SK-N-SH treated with all-trans-retinoic acid at 6 μM for 48 hours (cell line): ENCODE data around the gene PPP1R10.

ENCODE experiments used
- ATAC-seq: fragments of 200-7000 bp; cut with Tn5 transposase; 3 replicates; pipeline ENCODE4 v1.9.1; 2020; ENCODE audit warnings: mild to moderate bottlenecking, moderate library complexity
- BACH2 ChIP-seq: fragments of 250-450 bp; sonication (Bioruptor Pico); IDR thresholded peaks from 2 replicates; pipeline ENCODE4 v1.9.0; 2021; ENCODE audit warnings: mild to moderate bottlenecking, borderline replicate concordance
- CREB5 ChIP-seq: fragments of 250-450 bp; sonication (Bioruptor Pico); IDR thresholded peaks from 2 replicates; pipeline ENCODE4 v1.5.1; 2020; ENCODE audit warnings: low read depth, mild to moderate bottlenecking, moderate library complexity
- CSDC2 ChIP-seq: fragments of 250-450 bp; sonication (Bioruptor Pico); IDR thresholded peaks from 2 replicates; pipeline ENCODE4 v1.5.0; 2020; ENCODE audit warnings: mild to moderate bottlenecking, moderate library complexity
- CSRNP3 ChIP-seq: fragments of 250-450 bp; sonication (Bioruptor Pico); IDR thresholded peaks from 2 replicates; pipeline ENCODE4 v1.5.1; 2021; ENCODE audit warnings: mild to moderate bottlenecking, moderate library complexity
- ESRRG ChIP-seq: fragments of 250-450 bp; sonication (Bioruptor Pico); IDR thresholded peaks from 2 replicates; pipeline ENCODE4 v1.6.1; 2021; ENCODE audit warnings: mild to moderate bottlenecking
- GLIS3 ChIP-seq: fragments of 250-450 bp; sonication (Bioruptor Pico); IDR thresholded peaks from 2 replicates; pipeline ENCODE4 v1.5.0; 2020; ENCODE audit warnings: mild to moderate bottlenecking, moderate library complexity
- ISL1 ChIP-seq: fragments of 250-450 bp; sonication (Bioruptor Pico); IDR thresholded peaks from 2 replicates; pipeline ENCODE4 v2.1.2; 2022; ENCODE audit warnings: mild to moderate bottlenecking, moderate library complexity
- OSR1 ChIP-seq: fragments of 250-450 bp; sonication (Bioruptor Pico); IDR thresholded peaks from 2 replicates; pipeline ENCODE4 v1.8.0; 2022; ENCODE audit warnings: moderate library complexity, mild to moderate bottlenecking, inconsistent platforms
- PATZ1 ChIP-seq: fragments of 250-450 bp; sonication (Bioruptor Pico); IDR thresholded peaks from 2 replicates; pipeline ENCODE4 v1.8.0; 2020; ENCODE audit warnings: mild to moderate bottlenecking, moderate library complexity, borderline replicate concordance
- POU6F1 ChIP-seq: fragments of 250-450 bp; sonication (Bioruptor Pico); IDR thresholded peaks from 2 replicates; pipeline ENCODE4 v1.8.0; 2021; ENCODE audit warnings: low read depth, mild to moderate bottlenecking, moderate library complexity, borderline replicate concordance
- PPARA ChIP-seq: fragments of 250-450 bp; sonication (Bioruptor Pico); IDR thresholded peaks from 2 replicates; pipeline ENCODE4 v1.5.0; 2020; ENCODE audit warnings: mild to moderate bottlenecking, borderline replicate concordance
- SNAI2 ChIP-seq: fragments of 250-450 bp; sonication (Bioruptor Pico); IDR thresholded peaks from 2 replicates; pipeline ENCODE4 v1.5.0; 2020; ENCODE audit warnings: mild to moderate bottlenecking, moderate library complexity
- TCF4 ChIP-seq: fragments of 250-450 bp; sonication (Bioruptor Pico); IDR thresholded peaks from 2 replicates; pipeline ENCODE4 v1.8.0; 2021; ENCODE audit warnings: mild to moderate bottlenecking, moderate library complexity, borderline replicate concordance
- TOX ChIP-seq: fragments of 250-450 bp; sonication (Bioruptor Pico); IDR thresholded peaks from 2 replicates; pipeline ENCODE4 v1.8.0; 2021; ENCODE audit warnings: mild to moderate bottlenecking, moderate library complexity, borderline replicate concordance
- TSHZ2 ChIP-seq: fragments of 250-450 bp; sonication (Bioruptor Pico); IDR thresholded peaks from 2 replicates; pipeline ENCODE4 v1.5.0; 2020; ENCODE audit warnings: mild to moderate bottlenecking, moderate library complexity
- ZC3H10 ChIP-seq: fragments of 250-450 bp; sonication (Bioruptor Pico); IDR thresholded peaks from 2 replicates; pipeline ENCODE4 v1.5.1; 2021; ENCODE audit warnings: mild to moderate bottlenecking, moderate library complexity
- ZFP3 ChIP-seq: fragments of 250-450 bp; sonication (Bioruptor Pico); IDR thresholded peaks from 2 replicates; pipeline ENCODE4 v1.5.0; 2020; ENCODE audit warnings: mild to moderate bottlenecking, moderate library complexity
- ZFP30 ChIP-seq: fragments of 450-650 bp; formaldehyde crosslinking; IDR thresholded peaks from 2 replicates; pipeline ENCODE4 v1.5.0; 2022; ENCODE audit warnings: mild to moderate bottlenecking, moderate library complexity
- ZNF565 ChIP-seq: fragments of 450-650 bp; formaldehyde crosslinking; conservative IDR thresholded peaks from 2 replicates; pipeline ENCODE4 v1.5.0; 2020; ENCODE audit warnings: low read depth, mild to moderate bottlenecking, moderate library complexity
- ZNF70 ChIP-seq: fragments of 450-650 bp; formaldehyde crosslinking; IDR thresholded peaks from 2 replicates; pipeline ENCODE4 v1.5.0; 2020; ENCODE audit warnings: mild to moderate bottlenecking, moderate library complexity
- ZNF8 ChIP-seq: fragments of 450-650 bp; formaldehyde crosslinking; IDR thresholded peaks from 2 replicates; pipeline ENCODE4 v1.5.0; 2020; ENCODE audit warnings: mild to moderate bottlenecking, moderate library complexity

PPP1R10 gene

GRCh38 chr6:30640481-30640880, 23.4 kb upstream of the PPP1R10 start:
- peak; percentile 28; the same call in 1 of the 3 replicates for ATAC-seq
- TF ChIP-seq TCF4 (CRISPR knock-in tag) (no peak), ZNF565 (CRISPR knock-in tag) (no peak), SNAI2 (CRISPR knock-in tag) (no peak), ZNF70 (CRISPR knock-in tag) (no peak), GLIS3 (CRISPR knock-in tag) (no peak), ZNF8 (no peak), TSHZ2 (CRISPR knock-in tag) (no peak), OSR1 (CRISPR knock-in tag) (no peak), ESRRG (no peak), CREB5 (CRISPR knock-in tag) (no peak), BACH2 (no peak), PATZ1 (CRISPR knock-in tag) (no peak), ZFP3 (CRISPR knock-in tag) (no peak), POU6F1 (CRISPR knock-in tag) (no peak), CSRNP3 (no peak), PPARA (CRISPR knock-in tag) (no peak), TOX (CRISPR knock-in tag) (no peak), ZFP30 (CRISPR knock-in tag) (no peak)

- TF ChIP-seq GLIS3 (CRISPR knock-in tag), result no peak
- no peak for TF ChIP-seq ESRRG
- ATAC-seq, result no peak
Observed at GRCh38 chr6:30635834-30636233, 18.8 kb upstream of the PPP1R10 start.

GRCh38 chr6:30626484-30627366, 9.7 kb upstream of the PPP1R10 start, which contains the start of gene ATAT1:
Gene ATAT1 (plus strand): TSS chr6:30626874.
- peak; percentile 98 for ATAC-seq
- TF ChIP-seq PPARA (CRISPR knock-in tag) (no peak), ZNF8 (no peak), TOX (CRISPR knock-in tag) (no peak), BACH2 (no peak), ESRRG (no peak), CSDC2 (CRISPR knock-in tag) (no peak), ZFP3 (CRISPR knock-in tag) (no peak), ISL1 (CRISPR knock-in tag) (no peak), CREB5 (CRISPR knock-in tag) (no peak), OSR1 (CRISPR knock-in tag) (no peak), ZC3H10 (no peak)
